GM19328 (cell line): ENCODE data around the gene LIFR.
"Not testable (repeated sequence)": the region's sequence is repeated elsewhere in the genome, so short reads cannot be mapped to it uniquely, and the experiment has no call there.

Source experiments
- ATAC-seq: cut with Tn5 transposase; IDR thresholded peaks from one replicate; pipeline ENCODE4 v1.9.1; 2021; ENCODE audit warnings: mild to moderate bottlenecking, moderate library complexity; ENCODE audit not compliant: unreplicated experiment

LIFR gene

GRCh38 chr5:38524022-38524421 is 32.4 kb downstream of the LIFR start:
- ATAC-seq, result no peak

- no peak for ATAC-seq
Observed at GRCh38 chr5:38519476-38519875, 37.0 kb downstream of the LIFR start.

DNA sequence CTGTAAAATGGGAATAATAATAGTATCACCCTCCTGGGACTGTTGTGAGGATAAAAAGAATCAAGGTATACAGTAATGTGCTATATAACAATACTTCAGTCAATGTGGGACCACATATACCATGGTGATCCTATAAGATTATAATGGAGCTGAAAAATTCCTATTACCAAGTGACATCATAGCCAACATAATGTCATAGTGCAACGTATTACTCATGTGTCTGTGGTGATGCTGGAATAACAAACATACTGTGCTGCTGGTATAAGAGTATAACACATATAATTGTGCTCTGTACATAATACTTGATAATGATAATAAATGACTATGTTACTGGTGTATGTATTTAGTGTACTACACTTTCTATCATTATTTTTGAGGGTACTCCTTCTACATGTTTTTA is 38.1 kb downstream of the LIFR start:
- no peak for ATAC-seq

GRCh38 chr5:38516649-38517048 is 39.8 kb downstream of the LIFR start:
- not testable (repeated sequence) for ATAC-seq

DNA sequence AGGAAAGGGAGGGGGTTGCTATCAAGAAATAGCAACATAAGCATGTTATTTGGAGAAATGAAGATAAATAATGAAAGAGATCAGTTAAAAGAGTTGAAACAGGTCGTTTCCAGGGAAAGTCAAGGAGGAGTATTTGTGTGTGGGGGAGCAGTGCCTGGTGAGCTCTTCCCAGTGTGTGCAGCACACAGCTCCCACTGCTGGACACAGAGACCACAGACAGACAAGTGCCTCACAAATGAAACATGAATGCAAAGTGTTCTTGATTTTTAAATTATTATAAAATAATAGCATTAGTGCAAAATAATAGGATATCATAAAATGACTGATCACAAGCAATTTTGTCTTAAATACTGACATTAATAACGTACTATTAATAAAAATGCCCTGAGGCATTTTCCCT is 40.8 kb downstream of the LIFR start:
- no peak for ATAC-seq

GRCh38 chr5:38515092-38515491 is 41.4 kb downstream of the LIFR start:
- no peak for ATAC-seq

- no peak for ATAC-seq
Observed at GRCh38 chr5:38509185-38509584, 47.3 kb downstream of the LIFR start.

DNA sequence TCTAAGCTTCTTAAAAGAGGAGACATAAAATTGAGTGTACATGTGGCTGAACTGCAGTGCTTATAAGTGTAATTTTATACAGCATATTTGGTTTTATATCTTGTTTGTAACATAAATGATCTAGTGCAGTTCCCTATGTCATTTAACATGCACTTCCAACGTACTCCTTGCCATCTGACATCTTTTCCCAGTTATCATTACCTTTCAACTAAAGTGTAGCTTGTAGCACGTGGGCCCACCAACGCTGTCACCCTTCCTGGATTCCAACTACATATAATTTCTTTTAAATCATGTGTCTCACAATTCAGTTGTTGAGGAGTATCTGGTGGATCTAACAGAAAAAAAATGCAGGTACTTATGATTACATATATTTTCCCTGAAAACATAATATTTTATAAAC is 50.1 kb downstream of the LIFR start:
- no peak for ATAC-seq

GRCh38 chr5:38500573-38501260 is 55.7 kb downstream of the LIFR start:
- no peak for ATAC-seq

GRCh38 chr5:38497946-38498345 is 58.5 kb downstream of the LIFR start:
- no peak for ATAC-seq

- ATAC-seq, result no peak
Observed at GRCh38 chr5:38494763-38495162, 61.7 kb downstream of the LIFR start.

DNA sequence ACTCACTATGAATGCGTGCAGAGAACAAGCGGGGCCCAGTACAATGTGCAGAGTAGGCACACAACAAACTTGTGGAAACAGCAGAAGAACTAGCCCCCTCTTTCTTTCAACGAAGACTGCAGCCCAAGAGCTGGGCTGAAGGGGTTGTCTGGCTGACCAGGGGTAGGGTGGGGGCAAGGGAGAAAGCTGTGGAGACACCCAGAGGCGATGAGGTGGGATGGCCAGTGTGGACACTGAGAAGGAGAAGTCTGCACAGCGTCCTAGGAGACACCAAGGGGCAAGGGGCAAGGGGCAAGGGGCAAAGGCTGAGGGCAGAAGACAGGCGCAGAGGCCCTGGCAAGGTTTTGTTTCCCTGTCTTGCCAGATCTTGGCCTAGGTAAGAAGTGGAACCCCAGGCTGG is 62.3 kb downstream of the LIFR start:
- no peak for ATAC-seq

DNA sequence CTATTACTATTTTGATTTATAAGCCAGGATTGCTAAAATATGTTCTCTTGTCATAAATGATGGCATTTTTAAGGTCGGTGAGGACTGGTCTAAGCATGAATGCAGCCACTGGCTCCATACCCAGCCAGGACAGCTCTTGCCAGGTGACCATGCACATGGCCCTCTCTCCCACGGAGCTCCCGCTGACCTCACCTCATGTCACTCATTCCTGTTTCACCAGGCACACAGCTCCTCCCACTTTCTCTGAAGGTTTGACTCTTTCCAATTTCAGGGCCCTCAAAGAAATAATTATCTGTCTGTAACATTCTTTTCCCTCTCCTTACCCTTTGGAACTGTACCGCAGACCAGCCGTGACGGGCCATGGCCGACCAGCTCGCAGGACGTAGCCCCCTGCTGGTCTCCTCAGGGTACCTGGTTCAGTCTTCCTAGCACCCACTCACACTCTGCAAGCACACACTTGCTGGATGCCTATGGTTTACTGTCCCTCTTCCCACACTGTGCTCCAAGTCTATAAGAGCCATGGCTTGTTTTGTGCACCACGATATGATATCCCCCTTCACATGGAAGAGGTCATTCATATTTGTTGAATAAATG is 72.5 kb downstream of the LIFR start:
- ATAC-seq, result no peak

GRCh38 chr5:38479315-38479904 is 77.0 kb downstream of the LIFR start:
- ATAC-seq, result no peak

GRCh38 chr5:38478878-38479277 is 77.6 kb downstream of the LIFR start:
- no peak for ATAC-seq

DNA sequence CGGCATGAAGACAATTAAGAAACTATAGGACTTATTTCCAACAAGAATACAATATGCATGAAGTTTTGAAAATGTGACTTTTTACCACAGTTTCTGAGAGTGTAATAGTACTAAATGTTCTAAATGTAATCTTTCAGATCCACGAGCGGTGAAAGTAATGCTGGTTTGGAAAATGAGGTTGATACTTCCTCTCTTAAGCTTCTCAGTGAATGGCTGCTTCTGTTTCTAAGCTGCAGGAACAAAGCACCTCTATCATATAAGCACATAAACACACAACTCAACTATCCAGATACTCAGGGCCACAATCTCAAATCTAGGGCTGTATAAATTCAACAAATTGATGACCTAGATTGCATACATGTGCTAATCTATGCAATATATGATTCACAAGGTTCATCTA is 78.3 kb downstream of the LIFR start:
- ATAC-seq, result no peak

DNA sequence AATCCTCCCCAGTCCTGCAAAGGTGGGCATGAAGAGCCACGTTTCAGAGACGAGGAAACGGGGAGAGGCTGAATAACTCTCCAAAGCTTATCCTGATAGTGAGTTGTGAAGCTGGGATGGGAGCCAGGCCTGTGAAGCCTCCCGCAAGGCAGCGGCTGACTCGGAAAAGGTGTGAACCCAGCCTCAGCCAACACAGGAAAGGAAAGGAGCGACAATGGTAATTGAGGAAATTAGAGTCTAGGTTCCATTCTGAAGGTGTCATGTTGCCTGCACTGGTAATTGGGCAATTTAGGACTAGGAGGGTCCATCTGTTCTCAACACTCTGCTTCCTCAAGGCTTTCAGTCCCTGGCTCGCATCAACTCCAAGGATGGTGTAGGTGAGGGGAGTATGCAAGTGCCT is 83.4 kb downstream of the LIFR start:
- no peak for ATAC-seq

- no peak for ATAC-seq
Observed at GRCh38 chr5:38472541-38472940, 83.9 kb downstream of the LIFR start.

DNA sequence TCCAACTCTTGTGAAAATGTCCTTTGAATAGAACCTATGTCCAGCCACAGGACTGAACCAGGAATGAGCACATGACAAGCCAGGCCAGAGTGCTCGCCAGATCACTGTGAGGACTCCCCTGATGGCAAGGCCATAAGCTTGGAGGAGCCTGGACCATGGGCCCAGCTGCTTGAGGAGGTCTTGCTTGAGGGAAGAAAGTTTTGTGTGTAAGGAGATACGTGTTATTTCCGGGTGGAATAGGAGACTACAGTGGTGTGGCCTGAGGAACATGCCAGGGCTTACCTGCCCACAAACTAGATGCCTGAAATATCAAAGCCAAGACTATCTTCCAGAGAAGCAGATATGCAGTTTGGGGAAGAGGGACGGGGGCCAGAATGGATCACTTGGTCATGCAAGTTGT is 84.7 kb downstream of the LIFR start:
- ATAC-seq, result no peak

- ATAC-seq, result no peak
Observed at GRCh38 chr5:38469707-38470267, 86.7 kb downstream of the LIFR start.

- no peak for ATAC-seq
Observed at GRCh38 chr5:38468978-38469706, 87.3 kb downstream of the LIFR start.
